Measurements from ENCODE around the gene SAMD4A.

DNA sequence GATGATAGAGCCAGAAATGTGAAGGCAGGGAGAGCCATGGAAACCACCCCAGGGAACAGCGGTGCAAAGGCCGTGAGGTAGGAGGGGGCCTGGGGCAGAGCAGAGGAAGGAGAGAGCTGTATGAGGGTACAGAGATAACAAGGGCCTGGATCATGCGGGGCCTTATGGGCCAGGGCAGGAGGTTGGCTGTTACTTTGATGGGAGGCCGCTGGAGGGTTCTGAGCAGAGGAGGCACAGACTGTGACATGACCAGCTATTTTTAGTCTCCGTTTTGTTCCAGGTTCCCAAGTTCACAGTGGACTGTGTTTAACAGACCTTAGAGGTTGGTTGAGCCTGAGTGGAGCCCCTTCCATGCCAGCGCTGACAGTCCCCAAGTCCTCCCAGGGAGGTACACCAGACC, 217.1 kb downstream of the SAMD4A start:
- TF ChIP-seq, protein P1, sequence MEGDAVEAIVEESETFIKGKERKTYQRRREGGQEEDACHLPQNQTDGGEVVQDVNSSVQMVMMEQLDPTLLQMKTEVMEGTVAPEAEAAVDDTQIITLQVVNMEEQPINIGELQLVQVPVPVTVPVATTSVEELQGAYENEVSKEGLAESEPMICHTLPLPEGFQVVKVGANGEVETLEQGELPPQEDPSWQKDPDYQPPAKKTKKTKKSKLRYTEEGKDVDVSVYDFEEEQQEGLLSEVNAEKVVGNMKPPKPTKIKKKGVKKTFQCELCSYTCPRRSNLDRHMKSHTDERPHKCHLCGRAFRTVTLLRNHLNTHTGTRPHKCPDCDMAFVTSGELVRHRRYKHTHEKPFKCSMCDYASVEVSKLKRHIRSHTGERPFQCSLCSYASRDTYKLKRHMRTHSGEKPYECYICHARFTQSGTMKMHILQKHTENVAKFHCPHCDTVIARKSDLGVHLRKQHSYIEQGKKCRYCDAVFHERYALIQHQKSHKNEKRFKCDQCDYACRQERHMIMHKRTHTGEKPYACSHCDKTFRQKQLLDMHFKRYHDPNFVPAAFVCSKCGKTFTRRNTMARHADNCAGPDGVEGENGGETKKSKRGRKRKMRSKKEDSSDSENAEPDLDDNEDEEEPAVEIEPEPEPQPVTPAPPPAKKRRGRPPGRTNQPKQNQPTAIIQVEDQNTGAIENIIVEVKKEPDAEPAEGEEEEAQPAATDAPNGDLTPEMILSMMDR (IDR thresholded peaks at IDR 0.05; ENCODE audit: insufficient read depth, low read length) = no peak
- TF ChIP-seq POLR2AphosphoS5 (IDR thresholded peaks at IDR 0.05; ENCODE audit: low read depth) (no peak), GABPA (IDR thresholded peaks at IDR 0.05; ENCODE audit: low read depth) (no peak), SPI1 (IDR thresholded peaks at IDR 0.05; ENCODE audit: borderline replicate concordance, low read depth) (no peak)
- TF ChIP-seq, protein P2, sequence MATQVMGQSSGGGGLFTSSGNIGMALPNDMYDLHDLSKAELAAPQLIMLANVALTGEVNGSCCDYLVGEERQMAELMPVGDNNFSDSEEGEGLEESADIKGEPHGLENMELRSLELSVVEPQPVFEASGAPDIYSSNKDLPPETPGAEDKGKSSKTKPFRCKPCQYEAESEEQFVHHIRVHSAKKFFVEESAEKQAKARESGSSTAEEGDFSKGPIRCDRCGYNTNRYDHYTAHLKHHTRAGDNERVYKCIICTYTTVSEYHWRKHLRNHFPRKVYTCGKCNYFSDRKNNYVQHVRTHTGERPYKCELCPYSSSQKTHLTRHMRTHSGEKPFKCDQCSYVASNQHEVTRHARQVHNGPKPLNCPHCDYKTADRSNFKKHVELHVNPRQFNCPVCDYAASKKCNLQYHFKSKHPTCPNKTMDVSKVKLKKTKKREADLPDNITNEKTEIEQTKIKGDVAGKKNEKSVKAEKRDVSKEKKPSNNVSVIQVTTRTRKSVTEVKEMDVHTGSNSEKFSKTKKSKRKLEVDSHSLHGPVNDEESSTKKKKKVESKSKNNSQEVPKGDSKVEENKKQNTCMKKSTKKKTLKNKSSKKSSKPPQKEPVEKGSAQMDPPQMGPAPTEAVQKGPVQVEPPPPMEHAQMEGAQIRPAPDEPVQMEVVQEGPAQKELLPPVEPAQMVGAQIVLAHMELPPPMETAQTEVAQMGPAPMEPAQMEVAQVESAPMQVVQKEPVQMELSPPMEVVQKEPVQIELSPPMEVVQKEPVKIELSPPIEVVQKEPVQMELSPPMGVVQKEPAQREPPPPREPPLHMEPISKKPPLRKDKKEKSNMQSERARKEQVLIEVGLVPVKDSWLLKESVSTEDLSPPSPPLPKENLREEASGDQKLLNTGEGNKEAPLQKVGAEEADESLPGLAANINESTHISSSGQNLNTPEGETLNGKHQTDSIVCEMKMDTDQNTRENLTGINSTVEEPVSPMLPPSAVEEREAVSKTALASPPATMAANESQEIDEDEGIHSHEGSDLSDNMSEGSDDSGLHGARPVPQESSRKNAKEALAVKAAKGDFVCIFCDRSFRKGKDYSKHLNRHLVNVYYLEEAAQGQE (IDR thresholded peaks at IDR 0.05; ENCODE audit: insufficient replicate concordance, low read depth) = no peak

Measured in HL-60 (cell line).